ENCODE data around the gene TMEM184B. TPM values are rescaled to one million over a fixed set of nuclear protein-coding genes. Genes with fewer than 3 reads are reported as not detected.

Gene TMEM184B
- polyA plus RNA-seq, 2 of the 4 experiments (the other 2 are of a cell fraction) = 22.2 to 36.8 TPM

DNA sequence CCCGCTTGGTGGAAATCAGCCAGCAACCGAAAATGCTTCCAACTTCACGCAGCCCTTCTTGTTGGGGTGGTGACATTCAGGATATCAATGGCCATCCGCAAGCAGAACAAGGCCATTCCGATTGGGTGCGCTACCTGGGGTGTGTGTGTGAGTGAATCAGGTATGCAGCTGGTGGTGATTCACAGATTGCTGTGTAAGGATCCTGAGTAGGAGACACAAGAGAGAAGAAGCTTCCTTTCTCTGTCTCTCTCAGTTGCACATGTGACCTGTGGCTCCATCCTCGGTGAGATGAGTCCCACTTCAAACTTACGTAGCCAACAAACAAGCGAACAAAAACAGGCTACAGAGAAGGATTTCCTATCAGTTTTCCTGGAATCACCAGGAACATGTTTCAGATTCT lies 9.6 kb upstream of the TMEM184B start:
- peak in 1 of 2 experiments; percentile 10 for DNase-seq (ENCODE audit: low read depth in 1 of 2, low spot score in 1 of 2)

More for the DNA sequence above, 9.6 kb upstream of the TMEM184B start:
- peak overlapping the region; percentile 68; the same call in 2 of the 3 replicates for H3K4me2 ChIP-seq
- TF ChIP-seq CHD2 (IDR thresholded peaks at IDR 0.05; ENCODE audit: low read length, partially characterized antibody) (no peak), FOSB (CRISPR knock-in tag; IDR thresholded peaks at IDR 0.05) (no peak), NFE2L2 (conservative IDR thresholded peaks at IDR 0.05; ENCODE audit: low read length) (no peak), FOXS1 (CRISPR knock-in tag; IDR thresholded peaks at IDR 0.05) (no peak), RFX5 (IDR thresholded peaks at IDR 0.05) (no peak), CHD4 (IDR thresholded peaks at IDR 0.05; ENCODE audit: borderline replicate concordance) (no peak), RCOR1 (IDR thresholded peaks at IDR 0.05; ENCODE audit: low read depth, low read length) (no peak), ZSCAN20 (CRISPR knock-in tag; IDR thresholded peaks at IDR 0.05) (no peak), JUN (IDR thresholded peaks at IDR 0.05) (no peak), MAZ (IDR thresholded peaks at IDR 0.05; ENCODE audit: borderline replicate concordance, low read depth, low read length) (no peak), SREBF2 (IDR thresholded peaks at IDR 0.05) (no peak), KDM5A (IDR thresholded peaks at IDR 0.05) (no peak), ZNF302 (CRISPR knock-in tag; IDR thresholded peaks at IDR 0.05) (no peak), EHMT2 (IDR thresholded peaks at IDR 0.05; ENCODE audit: low read depth) (no peak)
- TF ChIP-seq, protein P1, sequence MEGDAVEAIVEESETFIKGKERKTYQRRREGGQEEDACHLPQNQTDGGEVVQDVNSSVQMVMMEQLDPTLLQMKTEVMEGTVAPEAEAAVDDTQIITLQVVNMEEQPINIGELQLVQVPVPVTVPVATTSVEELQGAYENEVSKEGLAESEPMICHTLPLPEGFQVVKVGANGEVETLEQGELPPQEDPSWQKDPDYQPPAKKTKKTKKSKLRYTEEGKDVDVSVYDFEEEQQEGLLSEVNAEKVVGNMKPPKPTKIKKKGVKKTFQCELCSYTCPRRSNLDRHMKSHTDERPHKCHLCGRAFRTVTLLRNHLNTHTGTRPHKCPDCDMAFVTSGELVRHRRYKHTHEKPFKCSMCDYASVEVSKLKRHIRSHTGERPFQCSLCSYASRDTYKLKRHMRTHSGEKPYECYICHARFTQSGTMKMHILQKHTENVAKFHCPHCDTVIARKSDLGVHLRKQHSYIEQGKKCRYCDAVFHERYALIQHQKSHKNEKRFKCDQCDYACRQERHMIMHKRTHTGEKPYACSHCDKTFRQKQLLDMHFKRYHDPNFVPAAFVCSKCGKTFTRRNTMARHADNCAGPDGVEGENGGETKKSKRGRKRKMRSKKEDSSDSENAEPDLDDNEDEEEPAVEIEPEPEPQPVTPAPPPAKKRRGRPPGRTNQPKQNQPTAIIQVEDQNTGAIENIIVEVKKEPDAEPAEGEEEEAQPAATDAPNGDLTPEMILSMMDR (IDR thresholded peaks at IDR 0.05) = no peak
- TF ChIP-seq, protein P2, sequence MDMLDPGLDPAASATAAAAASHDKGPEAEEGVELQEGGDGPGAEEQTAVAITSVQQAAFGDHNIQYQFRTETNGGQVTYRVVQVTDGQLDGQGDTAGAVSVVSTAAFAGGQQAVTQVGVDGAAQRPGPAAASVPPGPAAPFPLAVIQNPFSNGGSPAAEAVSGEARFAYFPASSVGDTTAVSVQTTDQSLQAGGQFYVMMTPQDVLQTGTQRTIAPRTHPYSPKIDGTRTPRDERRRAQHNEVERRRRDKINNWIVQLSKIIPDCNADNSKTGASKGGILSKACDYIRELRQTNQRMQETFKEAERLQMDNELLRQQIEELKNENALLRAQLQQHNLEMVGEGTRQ (IDR thresholded peaks at IDR 0.05) = no peak
- TF ChIP-seq, protein P3, sequence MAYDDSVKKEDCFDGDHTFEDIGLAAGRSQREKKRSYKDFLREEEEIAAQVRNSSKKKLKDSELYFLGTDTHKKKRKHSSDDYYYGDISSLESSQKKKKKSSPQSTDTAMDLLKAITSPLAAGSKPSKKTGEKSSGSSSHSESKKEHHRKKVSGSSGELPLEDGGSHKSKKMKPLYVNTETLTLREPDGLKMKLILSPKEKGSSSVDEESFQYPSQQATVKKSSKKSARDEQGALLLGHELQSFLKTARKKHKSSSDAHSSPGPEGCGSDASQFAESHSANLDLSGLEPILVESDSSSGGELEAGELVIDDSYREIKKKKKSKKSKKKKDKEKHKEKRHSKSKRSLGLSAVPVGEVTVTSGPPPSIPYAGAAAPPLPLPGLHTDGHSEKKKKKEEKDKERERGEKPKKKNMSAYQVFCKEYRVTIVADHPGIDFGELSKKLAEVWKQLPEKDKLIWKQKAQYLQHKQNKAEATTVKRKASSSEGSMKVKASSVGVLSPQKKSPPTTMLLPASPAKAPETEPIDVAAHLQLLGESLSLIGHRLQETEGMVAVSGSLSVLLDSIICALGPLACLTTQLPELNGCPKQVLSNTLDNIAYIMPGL (CRISPR knock-in tag; IDR thresholded peaks at IDR 0.05; ENCODE audit: borderline replicate concordance) = no peak
- TF ChIP-seq, protein P4, sequence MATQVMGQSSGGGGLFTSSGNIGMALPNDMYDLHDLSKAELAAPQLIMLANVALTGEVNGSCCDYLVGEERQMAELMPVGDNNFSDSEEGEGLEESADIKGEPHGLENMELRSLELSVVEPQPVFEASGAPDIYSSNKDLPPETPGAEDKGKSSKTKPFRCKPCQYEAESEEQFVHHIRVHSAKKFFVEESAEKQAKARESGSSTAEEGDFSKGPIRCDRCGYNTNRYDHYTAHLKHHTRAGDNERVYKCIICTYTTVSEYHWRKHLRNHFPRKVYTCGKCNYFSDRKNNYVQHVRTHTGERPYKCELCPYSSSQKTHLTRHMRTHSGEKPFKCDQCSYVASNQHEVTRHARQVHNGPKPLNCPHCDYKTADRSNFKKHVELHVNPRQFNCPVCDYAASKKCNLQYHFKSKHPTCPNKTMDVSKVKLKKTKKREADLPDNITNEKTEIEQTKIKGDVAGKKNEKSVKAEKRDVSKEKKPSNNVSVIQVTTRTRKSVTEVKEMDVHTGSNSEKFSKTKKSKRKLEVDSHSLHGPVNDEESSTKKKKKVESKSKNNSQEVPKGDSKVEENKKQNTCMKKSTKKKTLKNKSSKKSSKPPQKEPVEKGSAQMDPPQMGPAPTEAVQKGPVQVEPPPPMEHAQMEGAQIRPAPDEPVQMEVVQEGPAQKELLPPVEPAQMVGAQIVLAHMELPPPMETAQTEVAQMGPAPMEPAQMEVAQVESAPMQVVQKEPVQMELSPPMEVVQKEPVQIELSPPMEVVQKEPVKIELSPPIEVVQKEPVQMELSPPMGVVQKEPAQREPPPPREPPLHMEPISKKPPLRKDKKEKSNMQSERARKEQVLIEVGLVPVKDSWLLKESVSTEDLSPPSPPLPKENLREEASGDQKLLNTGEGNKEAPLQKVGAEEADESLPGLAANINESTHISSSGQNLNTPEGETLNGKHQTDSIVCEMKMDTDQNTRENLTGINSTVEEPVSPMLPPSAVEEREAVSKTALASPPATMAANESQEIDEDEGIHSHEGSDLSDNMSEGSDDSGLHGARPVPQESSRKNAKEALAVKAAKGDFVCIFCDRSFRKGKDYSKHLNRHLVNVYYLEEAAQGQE (IDR thresholded peaks at IDR 0.05) = no peak
- TF ChIP-seq, protein P5, sequence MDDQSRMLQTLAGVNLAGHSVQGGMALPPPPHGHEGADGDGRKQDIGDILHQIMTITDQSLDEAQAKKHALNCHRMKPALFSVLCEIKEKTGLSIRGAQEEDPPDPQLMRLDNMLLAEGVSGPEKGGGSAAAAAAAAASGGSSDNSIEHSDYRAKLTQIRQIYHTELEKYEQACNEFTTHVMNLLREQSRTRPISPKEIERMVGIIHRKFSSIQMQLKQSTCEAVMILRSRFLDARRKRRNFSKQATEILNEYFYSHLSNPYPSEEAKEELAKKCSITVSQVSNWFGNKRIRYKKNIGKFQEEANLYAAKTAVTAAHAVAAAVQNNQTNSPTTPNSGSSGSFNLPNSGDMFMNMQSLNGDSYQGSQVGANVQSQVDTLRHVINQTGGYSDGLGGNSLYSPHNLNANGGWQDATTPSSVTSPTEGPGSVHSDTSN (IDR thresholded peaks at IDR 0.05) = no peak
- TF ChIP-seq, protein P6, sequence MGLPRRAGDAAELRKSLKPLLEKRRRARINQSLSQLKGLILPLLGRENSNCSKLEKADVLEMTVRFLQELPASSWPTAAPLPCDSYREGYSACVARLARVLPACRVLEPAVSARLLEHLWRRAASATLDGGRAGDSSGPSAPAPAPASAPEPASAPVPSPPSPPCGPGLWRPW (IDR thresholded peaks at IDR 0.05) = no peak
- peak overlapping the region; percentile 69 to 85 for H3K27ac ChIP-seq
- ChIA-PET POLR2A (interaction anchor here (0.6 kb wide), 1 partner anchor 43 kb away, joined by 4 read pairs; no protein-coding TSS in a partner anchor), CTCF (interaction anchor here (0.9 to 2.8 kb wide), 4 partner anchors 8 to 213 kb away, joined by 3 to 13 read pairs (median 3); no protein-coding TSS in a partner anchor)
- no peak overlapping the region for H3K4me3 ChIP-seq
- peaks cover 36% of the 10 kb centered on the region for H3K4me1 ChIP-seq
- FAIRE-seq = no peak
- 88% methylated on average over 9 of the region's 9 CpGs for WGBS (ENCODE audit: missing lambda C conversion rate)
- no peak for ATAC-seq
- no peaks in the 10 kb centered on the region for H3K9me3 ChIP-seq
